RWPE2 (cell line): ENCODE measurements around the gene ENDOV.

Source experiments
- ATAC-seq: fragments of 200-7000 bp; cut with Tn5 transposase; 3 replicates; pipeline ENCODE4 v1.9.1; 2021; ENCODE audit warnings: low read depth
- DNase-seq: peaks from one replicate; pipeline ENCODE4 v3.0.0-alpha.2; 2020; ENCODE audit warnings: low spot score
- H3K27ac ChIP-seq: fragments of 450-650 bp; 2 replicates; pipeline ENCODE4 v1.5.1; 2017; ENCODE audit warnings: mild to moderate bottlenecking; ENCODE audit not compliant: poor library complexity, severe bottlenecking
- H3K27me3 ChIP-seq: fragments of 250-450 bp; sonication (Bioruptor Pico); 2 replicates; pipeline ENCODE4 v1.5.1; 2021; ENCODE audit warnings: mild to moderate bottlenecking, moderate library complexity; ENCODE audit not compliant: insufficient read depth, poor library complexity, severe bottlenecking
- H3K36me3 ChIP-seq: fragments of 250-450 bp; sonication (Bioruptor Pico); 2 replicates; pipeline ENCODE4 v1.5.1; 2020; ENCODE audit warnings: low read depth, mild to moderate bottlenecking, moderate library complexity
- H3K4me1 ChIP-seq: fragments of 250-450 bp; sonication (Bioruptor Pico); 2 replicates; pipeline ENCODE4 v1.5.1; 2021; ENCODE audit warnings: mild to moderate bottlenecking, moderate library complexity; ENCODE audit not compliant: insufficient read depth, poor library complexity, severe bottlenecking
- H3K4me3 ChIP-seq: fragments of 250-450 bp; sonication (Bioruptor Pico); 2 replicates; pipeline ENCODE4 v1.5.1; 2021; ENCODE audit warnings: mild to moderate bottlenecking, moderate library complexity; ENCODE audit not compliant: severe bottlenecking
- H3K9me3 ChIP-seq: fragments of 250-450 bp; sonication (Bioruptor Pico); 2 replicates; pipeline ENCODE4 v1.5.1; 2021; ENCODE audit warnings: mild to moderate bottlenecking, moderate library complexity; ENCODE audit not compliant: severe bottlenecking
- CTCF ChIP-seq: fragments of 450-650 bp; IDR thresholded peaks from one replicate; pipeline ENCODE4 v1.5.1; 2017; ENCODE audit warnings: mild to moderate bottlenecking, moderate library complexity; ENCODE audit not compliant: poor library complexity, severe bottlenecking

Gene ENDOV

DNA sequence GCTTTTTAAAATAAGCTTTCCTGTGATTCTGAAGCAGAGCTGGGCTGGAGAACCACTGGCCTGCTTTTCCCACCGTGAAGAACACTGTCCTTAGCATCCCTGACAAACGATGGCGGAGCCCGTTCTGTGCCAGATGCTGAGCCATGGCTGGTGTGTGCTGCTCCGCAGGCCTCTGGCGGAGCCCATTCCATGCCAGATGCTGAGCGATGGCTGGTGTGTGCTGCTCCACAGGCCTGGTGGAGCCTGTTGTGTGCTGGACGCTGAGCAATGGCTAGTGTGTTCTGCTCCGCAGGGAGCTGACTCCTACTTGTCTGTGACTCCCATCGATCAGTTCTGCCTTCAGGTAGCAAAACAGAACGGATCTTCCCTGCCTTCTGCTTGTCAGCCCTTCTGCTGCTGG is 4.3 kb downstream of the ENDOV start:
- peaks cover 3% of the 10 kb centered on the region for H3K4me1 ChIP-seq
- no peak overlapping the region for H3K27ac ChIP-seq
- no peak overlapping the region for H3K4me3 ChIP-seq
- DNase-seq (peak; percentile 35), ATAC-seq (no peak)
- peaks cover 19% of the 10 kb centered on the region; the same call in 1 of the 2 replicates for H3K36me3 ChIP-seq
- TF ChIP-seq CTCF: no peak
- no peaks in the 10 kb centered on the region for H3K27me3 ChIP-seq
- no peaks in the 10 kb centered on the region for H3K9me3 ChIP-seq

GRCh38 chr17:80421381-80422090 is 6.6 kb downstream of the ENDOV start:
- H3K9me3 ChIP-seq: no peaks in the 10 kb centered on the region
- TF ChIP-seq CTCF: no peak
- H3K27ac ChIP-seq: no peak overlapping the region
- H3K36me3 ChIP-seq: peaks cover 19% of the 10 kb centered on the region; the same call in 1 of the 2 replicates
- ATAC-seq (no peak), DNase-seq (peak; percentile 71)
- no peak overlapping the region for H3K4me3 ChIP-seq
- no peaks in the 10 kb centered on the region for H3K27me3 ChIP-seq
- no peaks in the 10 kb centered on the region for H3K4me1 ChIP-seq

DNA sequence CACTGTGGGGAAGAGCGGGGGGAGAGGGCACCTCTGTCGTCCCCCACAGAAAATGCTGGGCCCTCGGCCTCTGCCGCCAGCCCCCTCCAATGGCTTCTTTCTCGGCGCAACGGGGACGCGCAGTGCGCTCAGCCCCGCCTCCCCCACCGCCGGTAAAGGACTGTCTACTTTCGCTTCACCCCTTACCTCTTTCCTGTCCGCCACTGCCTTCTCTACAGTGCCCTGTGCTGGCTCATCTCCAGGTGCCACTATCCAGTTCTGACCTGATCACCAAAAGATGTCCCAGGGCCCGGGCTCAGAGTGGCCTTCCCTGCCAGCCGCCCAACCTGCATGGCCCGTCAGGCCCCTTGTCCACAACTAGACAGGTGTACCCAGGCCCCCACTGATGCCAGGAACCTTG is 7.3 kb downstream of the ENDOV start:
- H3K9me3 ChIP-seq: no peaks in the 10 kb centered on the region
- H3K4me3 ChIP-seq: no peak overlapping the region
- H3K27ac ChIP-seq: no peak overlapping the region
- no peaks in the 10 kb centered on the region for H3K27me3 ChIP-seq
- no peak for TF ChIP-seq CTCF
- H3K4me1 ChIP-seq: no peaks in the 10 kb centered on the region
- no peak for ATAC-seq
- H3K36me3 ChIP-seq: peaks cover 13% of the 10 kb centered on the region; the same call in 1 of the 2 replicates
- DNase-seq: peak; percentile 50

- Histone ChIP-seq H3K36me3 (peaks cover 6% of the 10 kb centered on the region; the same call in 1 of the 2 replicates), H3K27ac (no peak overlapping the region), H3K4me1 (no peaks in the 10 kb centered on the region), H3K4me3 (no peak overlapping the region), H3K9me3 (no peaks in the 10 kb centered on the region), H3K27me3 (no peaks in the 10 kb centered on the region)
- DNase-seq (peak; percentile 45), ATAC-seq (no peak)
- TF ChIP-seq CTCF: no peak
Observed at GRCh38 chr17:80422981-80423380, 8.0 kb downstream of the ENDOV start.
